ENCODE results near the gene PLXND1.

DNA sequence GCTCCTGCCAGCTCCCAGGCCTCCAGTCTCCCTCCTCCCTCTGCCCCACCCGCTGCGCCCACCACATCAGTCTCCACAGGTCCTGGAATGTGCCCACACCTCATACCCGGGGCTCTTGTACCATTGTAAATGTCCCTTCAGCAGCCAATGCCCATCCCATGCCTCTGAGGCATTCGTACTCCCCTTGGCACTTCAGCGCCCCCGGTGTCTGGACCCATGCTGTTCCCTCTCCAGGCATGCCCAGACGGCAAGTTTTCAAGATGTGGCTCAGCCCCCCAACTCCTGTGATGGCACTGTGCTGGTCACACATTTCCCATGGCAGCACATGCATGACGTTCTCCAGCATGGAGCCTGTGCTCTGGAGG lies 13.3 kb downstream of the PLXND1 start:
- TF ChIP-seq, protein P1, sequence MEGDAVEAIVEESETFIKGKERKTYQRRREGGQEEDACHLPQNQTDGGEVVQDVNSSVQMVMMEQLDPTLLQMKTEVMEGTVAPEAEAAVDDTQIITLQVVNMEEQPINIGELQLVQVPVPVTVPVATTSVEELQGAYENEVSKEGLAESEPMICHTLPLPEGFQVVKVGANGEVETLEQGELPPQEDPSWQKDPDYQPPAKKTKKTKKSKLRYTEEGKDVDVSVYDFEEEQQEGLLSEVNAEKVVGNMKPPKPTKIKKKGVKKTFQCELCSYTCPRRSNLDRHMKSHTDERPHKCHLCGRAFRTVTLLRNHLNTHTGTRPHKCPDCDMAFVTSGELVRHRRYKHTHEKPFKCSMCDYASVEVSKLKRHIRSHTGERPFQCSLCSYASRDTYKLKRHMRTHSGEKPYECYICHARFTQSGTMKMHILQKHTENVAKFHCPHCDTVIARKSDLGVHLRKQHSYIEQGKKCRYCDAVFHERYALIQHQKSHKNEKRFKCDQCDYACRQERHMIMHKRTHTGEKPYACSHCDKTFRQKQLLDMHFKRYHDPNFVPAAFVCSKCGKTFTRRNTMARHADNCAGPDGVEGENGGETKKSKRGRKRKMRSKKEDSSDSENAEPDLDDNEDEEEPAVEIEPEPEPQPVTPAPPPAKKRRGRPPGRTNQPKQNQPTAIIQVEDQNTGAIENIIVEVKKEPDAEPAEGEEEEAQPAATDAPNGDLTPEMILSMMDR (IDR thresholded peaks at IDR 0.05), result no peak
- no peak for TF ChIP-seq POLR2A (IDR thresholded peaks at IDR 0.05)

Data from adrenal gland (tissue), 5 donors.